Activated CD8-positive, alpha-beta memory T cell treated with anti-CD3 and anti-CD28 coated beads, Interleukin-2, amount 50 U/mL, for 1 hour (primary cell): ENCODE results near the gene E4F1.

ENCODE experiments used
- DNase-seq: peaks from one replicate; pipeline ENCODE4 v3.0.0-alpha.2; 2020; ENCODE audit errors: extremely low read depth

E4F1 gene

GRCh38 chr16:2206780-2207433, 16.5 kb upstream of the E4F1 start:
- no peak for DNase-seq

- DNase-seq = no peak
These were observed 15.5 kb upstream of the E4F1 start for GRCh38 chr16:2207872-2208271.

- no peak for DNase-seq
These were observed 15.1 kb upstream of the E4F1 start for GRCh38 chr16:2208308-2208707.

GRCh38 chr16:2208772-2209171, 14.6 kb upstream of the E4F1 start:
- no peak for DNase-seq

GRCh38 chr16:2209258-2210008, 14.0 kb upstream of the E4F1 start:
- DNase-seq = no peak

GRCh38 chr16:2210009-2210332, 13.4 kb upstream of the E4F1 start:
- no peak for DNase-seq

- DNase-seq = no peak
These were observed 12.7 kb upstream of the E4F1 start, which contains the start of gene BRICD5 for GRCh38 chr16:2210386-2211365. BRICD5 (minus strand) TSS chr16:2210863; CDS start chr16:2210833, 30 bp downstream.

GRCh38 chr16:2211923-2212347, 11.5 kb upstream of the E4F1 start:
- DNase-seq = no peak

GRCh38 chr16:2212362-2213324, 10.7 kb upstream of the E4F1 start:
- no peak for DNase-seq

GRCh38 chr16:2213817-2214718, 9.3 kb upstream of the E4F1 start:
- no peak for DNase-seq

GRCh38 chr16:2214719-2214968, 8.7 kb upstream of the E4F1 start, which contains the start of gene PGP:
PGP (minus strand) TSS chr16:2214840; CDS start chr16:2214777, 63 bp downstream.
- no peak for DNase-seq

GRCh38 chr16:2216330-2216729, 7.1 kb upstream of the E4F1 start:
- DNase-seq = no peak

GRCh38 chr16:2223942-2224486, 623 bp downstream of the E4F1 start:
- no peak for DNase-seq

- DNase-seq = no peak
These were observed 2.9 kb downstream of the E4F1 start for GRCh38 chr16:2226245-2226793.

GRCh38 chr16:2226918-2227317, 3.5 kb downstream of the E4F1 start:
- no peak for DNase-seq

GRCh38 chr16:2228161-2228824, 4.9 kb downstream of the E4F1 start:
- DNase-seq = no peak

GRCh38 chr16:2229091-2229490, 5.7 kb downstream of the E4F1 start:
- DNase-seq = no peak

GRCh38 chr16:2229632-2230250, 6.3 kb downstream of the E4F1 start:
- no peak for DNase-seq

- DNase-seq = no peak
These were observed 7.0 kb downstream of the E4F1 start for GRCh38 chr16:2230376-2230775.
